Mucosa of rectum (tissue), 2 donors: ENCODE results near the gene TNRC18.

Source experiments
- H3K27ac ChIP-seq, 2 donors: one replicate each; pipeline ENCODE4 v1.7.0; 2013; ENCODE audit warnings: inconsistent platforms in 2 of 2, low read depth in 2 of 2, low read length in 2 of 2
- H3K27me3 ChIP-seq, 2 donors: one replicate each; pipeline ENCODE4 v1.7.0; 2013; ENCODE audit warnings: low read length in 2 of 2; ENCODE audit not compliant: control insufficient read depth in 2 of 2, insufficient read depth in 2 of 2
- H3K36me3 ChIP-seq, 2 donors: one replicate each; pipeline ENCODE4 v1.7.0; 2013; ENCODE audit warnings: low read length in 2 of 2; ENCODE audit not compliant: control insufficient read depth in 2 of 2, insufficient read depth in 2 of 2
- H3K4me1 ChIP-seq, 2 donors: one replicate each; pipeline ENCODE4 v1.7.0; 2013; ENCODE audit warnings: low read length in 2 of 2, mild to moderate bottlenecking in 1 of 2; ENCODE audit not compliant: control insufficient read depth in 2 of 2, insufficient read depth in 2 of 2
- H3K4me3 ChIP-seq, 2 donors: one replicate each; pipeline ENCODE4 v1.7.0; 2013; ENCODE audit warnings: low read length in 2 of 2
- H3K9ac ChIP-seq, 2 donors: one replicate each; pipeline ENCODE4 v1.7.0; 2013; ENCODE audit warnings: low read length in 2 of 2, low read depth in 1 of 2, mild to moderate bottlenecking in 1 of 2
- H3K9me3 ChIP-seq, 2 donors: one replicate each; pipeline ENCODE4 v1.7.0; 2013; ENCODE audit warnings: low read length in 2 of 2; ENCODE audit not compliant: control insufficient read depth in 2 of 2
- donor health status: healthy.
- donor health status: Normal muscosa, but diverticular disease.

Gene TNRC18

GRCh38 chr7:5421714-5422395 lies 1.8 kb downstream of the TNRC18 start:
- no peaks in the 10 kb centered on the region for H3K9me3 ChIP-seq
- H3K36me3 ChIP-seq = peaks cover 0 to 5% of the 10 kb centered on the region in 2 donors
- H3K4me1 ChIP-seq = peaks cover 16 to 26% of the 10 kb centered on the region in 2 donors
- peak overlapping the region; percentile 96 to 97 for H3K27ac ChIP-seq
- peak overlapping the region; percentile 87 to 88 for H3K9ac ChIP-seq
- H3K27me3 ChIP-seq = no peaks in the 10 kb centered on the region
- H3K4me3 ChIP-seq = peak overlapping the region; percentile 83 to 91

- Histone ChIP-seq H3K4me3 (peak overlapping the region; percentile 83 to 91), H3K4me1 (peaks cover 16 to 26% of the 10 kb centered on the region in 2 donors), H3K36me3 (peaks cover 0 to 7% of the 10 kb centered on the region in 2 donors), H3K9ac (peak overlapping the region; percentile 87 to 90), H3K27me3 (no peaks in the 10 kb centered on the region), H3K9me3 (no peaks in the 10 kb centered on the region), H3K27ac (peak overlapping the region; percentile 97)
These were observed 2.5 kb downstream of the TNRC18 start for GRCh38 chr7:5420881-5421713.

GRCh38 chr7:5420067-5420880 lies 3.4 kb downstream of the TNRC18 start:
- peaks cover 0 to 7% of the 10 kb centered on the region in 2 donors for H3K36me3 ChIP-seq
- peak overlapping the region; percentile 87 to 90 for H3K9ac ChIP-seq
- peak overlapping the region; percentile 97 for H3K27ac ChIP-seq
- H3K4me1 ChIP-seq = peaks cover 16 to 26% of the 10 kb centered on the region in 2 donors
- peak overlapping the region; percentile 83 to 91 for H3K4me3 ChIP-seq
- H3K9me3 ChIP-seq = no peaks in the 10 kb centered on the region
- no peaks in the 10 kb centered on the region for H3K27me3 ChIP-seq

GRCh38 chr7:5419539-5420066 lies 4.0 kb downstream of the TNRC18 start:
- Histone ChIP-seq H3K27ac (peak overlapping the region; percentile 97), H3K4me3 (peak overlapping the region; percentile 83 to 91), H3K9ac (peak overlapping the region; percentile 87 to 90), H3K4me1 (peaks cover 16 to 26% of the 10 kb centered on the region in 2 donors), H3K27me3 (no peaks in the 10 kb centered on the region), H3K36me3 (peaks cover 0 to 7% of the 10 kb centered on the region in 2 donors), H3K9me3 (no peaks in the 10 kb centered on the region)

- peak overlapping the region; percentile 62 to 66 for H3K9ac ChIP-seq
- no peaks in the 10 kb centered on the region for H3K9me3 ChIP-seq
- no peaks in the 10 kb centered on the region for H3K27me3 ChIP-seq
- peak overlapping the region; percentile 21 to 83 for H3K4me3 ChIP-seq
- peaks cover 0 to 7% of the 10 kb centered on the region in 2 donors for H3K36me3 ChIP-seq
- H3K27ac ChIP-seq = peak overlapping the region; percentile 97
- H3K4me1 ChIP-seq = peaks cover 18 to 28% of the 10 kb centered on the region in 2 donors
These were observed 5.4 kb downstream of the TNRC18 start for GRCh38 chr7:5418285-5418582.

- H3K4me3 ChIP-seq = peak overlapping the region; percentile 21 to 83
- H3K9ac ChIP-seq = peak overlapping the region; percentile 62 to 66
- peak overlapping the region; percentile 97 for H3K27ac ChIP-seq
- H3K9me3 ChIP-seq = no peaks in the 10 kb centered on the region
- H3K36me3 ChIP-seq = peaks cover 0 to 7% of the 10 kb centered on the region in 2 donors
- H3K4me1 ChIP-seq = peaks cover 26 to 28% of the 10 kb centered on the region in 2 donors
- no peaks in the 10 kb centered on the region for H3K27me3 ChIP-seq
These were observed 6.2 kb downstream of the TNRC18 start for GRCh38 chr7:5417106-5418071.

GRCh38 chr7:5414916-5415315 lies 8.7 kb downstream of the TNRC18 start:
- Histone ChIP-seq H3K27me3 (no peaks in the 10 kb centered on the region), H3K36me3 (peaks cover 0 to 7% of the 10 kb centered on the region in 2 donors), H3K4me1 (peaks cover 26 to 31% of the 10 kb centered on the region in 2 donors), H3K9me3 (no peaks in the 10 kb centered on the region), H3K4me3 (no peak overlapping the region), H3K9ac (no peak overlapping the region), H3K27ac (no peak overlapping the region)

- no peak overlapping the region for H3K4me3 ChIP-seq
- H3K27ac ChIP-seq = peak overlapping the region in 1 of 2 donors; percentile 48
- peaks cover 0 to 7% of the 10 kb centered on the region in 2 donors for H3K36me3 ChIP-seq
- H3K9ac ChIP-seq = no peak overlapping the region
- H3K4me1 ChIP-seq = peaks cover 21 to 22% of the 10 kb centered on the region in 2 donors
- H3K9me3 ChIP-seq = no peaks in the 10 kb centered on the region
- H3K27me3 ChIP-seq = no peaks in the 10 kb centered on the region
These were observed 10.2 kb downstream of the TNRC18 start for GRCh38 chr7:5413449-5413786.

- H3K9me3 ChIP-seq = no peaks in the 10 kb centered on the region
- H3K36me3 ChIP-seq = peaks cover 3 to 6% of the 10 kb centered on the region in 2 donors
- no peaks in the 10 kb centered on the region for H3K27me3 ChIP-seq
- no peak overlapping the region for H3K9ac ChIP-seq
- no peak overlapping the region for H3K27ac ChIP-seq
- H3K4me3 ChIP-seq = no peak overlapping the region
- H3K4me1 ChIP-seq = peaks cover 8 to 15% of the 10 kb centered on the region in 2 donors
These were observed 14.9 kb downstream of the TNRC18 start for GRCh38 chr7:5408777-5409176.
